HepG2 (cell line): ENCODE data around the gene ESYT1. TPM values are rescaled to one million over a fixed set of nuclear protein-coding genes. Genes with fewer than 3 reads are reported as not detected.

Experiments
- ATF5 ChIP-seq: sonication (generic); formaldehyde crosslinking; IDR thresholded peaks from 2 replicates; pipeline ENCODE4 v1.4.0; 2020; ENCODE audit warnings: mild to moderate bottlenecking, low read depth, missing genetic modification reagents
- EED ChIP-seq: sonication (generic); formaldehyde crosslinking; IDR thresholded peaks from 2 replicates; pipeline ENCODE4 v1.5.0; 2020; ENCODE audit warnings: mild to moderate bottlenecking, missing genetic modification reagents
- ELF3 ChIP-seq: IDR thresholded peaks from 2 replicates; pipeline ENCODE4 v1.6.1; 2016; ENCODE audit warnings: missing genetic modification reagents, missing compliant biosample characterization
- GATAD1 ChIP-seq: IDR thresholded peaks from 2 replicates; pipeline ENCODE4 v1.6.1; 2016; ENCODE audit warnings: missing genetic modification reagents, missing compliant biosample characterization
- IRX3 ChIP-seq: sonication (generic); formaldehyde crosslinking; IDR thresholded peaks from 2 replicates; pipeline ENCODE4 v1.8.1; 2023; ENCODE audit warnings: mild to moderate bottlenecking, low read depth, missing genetic modification reagents, borderline replicate concordance
- RAD51 ChIP-seq: fragments of 450-650 bp; IDR thresholded peaks from 2 replicates; pipeline ENCODE4 v1.6.1; 2016; ENCODE audit warnings: borderline replicate concordance
- SALL2 ChIP-seq: sonication (generic); formaldehyde crosslinking; IDR thresholded peaks from 2 replicates; pipeline ENCODE4 v1.8.1; 2023; ENCODE audit warnings: mild to moderate bottlenecking, missing genetic modification reagents, inconsistent platforms
- SP1 ChIP-seq, 2 experiments: fragments of 450-650 bp in 1 of 2; sonication (generic) in 1 of 2; formaldehyde crosslinking in 1 of 2; IDR thresholded peaks; 2 replicates each; pipeline versions ENCODE4 v1.4.0 to v1.6.1; 2016 to 2020; ENCODE audit warnings: missing genetic modification reagents in 1 of 2
- THAP9 ChIP-seq: sonication (generic); formaldehyde crosslinking; IDR thresholded peaks from 2 replicates; pipeline ENCODE4; 2020; ENCODE audit warnings: missing genetic modification reagents, mild to moderate bottlenecking, borderline replicate concordance
- YY1 ChIP-seq: IDR thresholded peaks from 2 replicates; pipeline ENCODE4 v1.6.1; 2011; ENCODE audit warnings: low read length, low read depth, moderate library complexity, mild to moderate bottlenecking; ENCODE audit not compliant: insufficient read depth, insufficient replicate concordance
- ZBTB20 ChIP-seq: sonication (generic); formaldehyde crosslinking; IDR thresholded peaks from 2 replicates; pipeline ENCODE4 v1.8.1; 2023; ENCODE audit warnings: missing genetic modification reagents, low read depth, mild to moderate bottlenecking, borderline replicate concordance
- ZBTB38 ChIP-seq: sonication (generic); formaldehyde crosslinking; IDR thresholded peaks from 2 replicates; pipeline ENCODE4 v1.5.1; 2020; ENCODE audit warnings: mild to moderate bottlenecking, missing genetic modification reagents
- ZFP36L2 ChIP-seq: sonication (generic); formaldehyde crosslinking; IDR thresholded peaks from 2 replicates; pipeline ENCODE4 v1.4.0; 2020; ENCODE audit warnings: missing genetic modification reagents
- ZFP37 ChIP-seq: sonication (generic); formaldehyde crosslinking; IDR thresholded peaks from 2 replicates; pipeline ENCODE4 v1.4.0; 2020; ENCODE audit warnings: missing genetic modification reagents, borderline replicate concordance
- ZNF296 ChIP-seq: sonication (generic); formaldehyde crosslinking; conservative IDR thresholded peaks from 2 replicates; pipeline ENCODE4 v1.5.0; 2020; ENCODE audit warnings: mild to moderate bottlenecking, missing genetic modification reagents
- ZNF317 ChIP-seq: sonication (generic); formaldehyde crosslinking; IDR thresholded peaks from 2 replicates; pipeline ENCODE4 v1.5.0; 2020; ENCODE audit warnings: mild to moderate bottlenecking, missing genetic modification reagents
- ZNF513 ChIP-seq: sonication (generic); formaldehyde crosslinking; conservative IDR thresholded peaks from 2 replicates; pipeline ENCODE4 v1.5.0; 2020; ENCODE audit warnings: missing genetic modification reagents
- ZNF616 ChIP-seq: sonication (generic); formaldehyde crosslinking; IDR thresholded peaks from 2 replicates; pipeline ENCODE4 v1.5.0; 2020; ENCODE audit warnings: low read depth, mild to moderate bottlenecking, missing genetic modification reagents
- ZNF724P ChIP-seq: sonication (generic); formaldehyde crosslinking; IDR thresholded peaks from 2 replicates; pipeline ENCODE4 v1.8.0; 2022; ENCODE audit warnings: missing genetic modification reagents, borderline replicate concordance
- ZXDC ChIP-seq: sonication (generic); formaldehyde crosslinking; IDR thresholded peaks from 2 replicates; pipeline ENCODE4 v1.5.0; 2020; ENCODE audit warnings: mild to moderate bottlenecking, missing genetic modification reagents
- polyA plus RNA-seq, 8 experiments: library from polyadenylated mRNA; depleted of rRNA in 3 of 8; stranded (reverse) in 7 of 8; unstranded in 1 of 8; fragments of >200 nt; fragmentation: Illumina TruSeq in 4 of 8; extraction: Trizol in 4 of 8; gene quantifications; 2 replicates each; pipeline versions ENCODE4 v1.2.1 to v1.2.3, GENCODE V29; 2011 to 2016; ENCODE audit warnings: low read depth in 4 of 8, missing spikeins in 1 of 8, mixed read lengths in 1 of 8; ENCODE audit not compliant: insufficient read depth in 1 of 8
- total RNA-seq, 5 experiments: library from RNA; depleted of rRNA; stranded (reverse); fragments of >200 nt; fragmentation: Illumina TruSeq; extraction: Trizol; gene quantifications; 2 replicates each; pipeline ENCODE4 v1.2.3, GENCODE V29; 2016; ENCODE audit warnings: low read depth in 1 of 5

The ESYT1 gene
- total and polyA plus RNA-seq, 2 of the 13 experiments (the other 11 are each of a cell fraction or from before 2014, with no cell fraction given): 66.9 to 71.0 TPM

GRCh38 chr12:56189099-56189917 lies 61.2 kb downstream of the ESYT1 start, which contains the start of gene SMARCC2 (continued):
- TF ChIP-seq THAP9 (no peak), ZNF317 (CRISPR knock-in tag) (no peak), ZNF513 (no peak), SALL2 (no peak; the same call in 1 of the 2 replicates), EED (CRISPR knock-in tag) (no peak), IRX3 (CRISPR knock-in tag) (no peak), ZNF616 (no peak), ELF3 (peak; percentile 66), RAD51 (no peak), ZBTB20 (CRISPR knock-in tag) (no peak), ZFP36L2 (no peak), ZNF296 (CRISPR knock-in tag) (no peak), ZXDC (CRISPR knock-in tag) (no peak), YY1 (peak; percentile 80), GATAD1 (CRISPR knock-in tag) (0 out of 2 replicates have a peak, but pooled peaks have one; percentile 36), ZBTB38 (CRISPR knock-in tag) (no peak), ZNF724P (CRISPR knock-in tag) (no peak), ZFP37 (CRISPR knock-in tag) (no peak), ATF5 (CRISPR knock-in tag) (no peak), SP1 (IDR thresholded peaks at IDR 0.05) (no peak), SP1 (CRISPR knock-in tag; IDR thresholded peaks at IDR 0.05) (no peak)
